GM12873 (cell line): Measurements from ENCODE around the gene OVAAL.

Experiments
- CTCF ChIP-seq: IDR thresholded peaks from 2 replicates; pipeline ENCODE4 v1.5.1; 2012; ENCODE audit warnings: low read depth, mild to moderate bottlenecking, moderate library complexity, low read length, control low read depth; ENCODE audit not compliant: insufficient read depth; ENCODE audit errors: missing control alignments

Gene OVAAL

DNA sequence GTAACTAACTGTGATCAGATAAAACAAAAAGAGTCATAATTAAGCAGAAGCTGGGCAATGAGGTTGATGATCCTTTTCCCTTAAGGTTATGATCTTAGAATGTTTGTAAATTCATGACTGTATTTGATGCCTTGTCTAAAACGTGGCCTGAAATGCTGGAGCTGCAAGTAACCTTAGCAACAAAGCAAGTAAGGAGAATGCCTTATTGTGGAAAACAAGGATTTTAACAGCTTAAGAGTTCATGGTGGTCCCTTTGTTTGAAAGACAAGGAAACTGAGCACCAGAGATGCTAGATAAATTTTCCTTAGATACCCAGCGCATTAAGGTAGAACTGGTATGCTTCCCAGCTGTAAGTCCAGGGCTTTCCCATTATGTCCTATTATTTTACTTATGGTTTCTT, 47.4 kb downstream of the OVAAL start:
- TF ChIP-seq CTCF, result no peak

DNA sequence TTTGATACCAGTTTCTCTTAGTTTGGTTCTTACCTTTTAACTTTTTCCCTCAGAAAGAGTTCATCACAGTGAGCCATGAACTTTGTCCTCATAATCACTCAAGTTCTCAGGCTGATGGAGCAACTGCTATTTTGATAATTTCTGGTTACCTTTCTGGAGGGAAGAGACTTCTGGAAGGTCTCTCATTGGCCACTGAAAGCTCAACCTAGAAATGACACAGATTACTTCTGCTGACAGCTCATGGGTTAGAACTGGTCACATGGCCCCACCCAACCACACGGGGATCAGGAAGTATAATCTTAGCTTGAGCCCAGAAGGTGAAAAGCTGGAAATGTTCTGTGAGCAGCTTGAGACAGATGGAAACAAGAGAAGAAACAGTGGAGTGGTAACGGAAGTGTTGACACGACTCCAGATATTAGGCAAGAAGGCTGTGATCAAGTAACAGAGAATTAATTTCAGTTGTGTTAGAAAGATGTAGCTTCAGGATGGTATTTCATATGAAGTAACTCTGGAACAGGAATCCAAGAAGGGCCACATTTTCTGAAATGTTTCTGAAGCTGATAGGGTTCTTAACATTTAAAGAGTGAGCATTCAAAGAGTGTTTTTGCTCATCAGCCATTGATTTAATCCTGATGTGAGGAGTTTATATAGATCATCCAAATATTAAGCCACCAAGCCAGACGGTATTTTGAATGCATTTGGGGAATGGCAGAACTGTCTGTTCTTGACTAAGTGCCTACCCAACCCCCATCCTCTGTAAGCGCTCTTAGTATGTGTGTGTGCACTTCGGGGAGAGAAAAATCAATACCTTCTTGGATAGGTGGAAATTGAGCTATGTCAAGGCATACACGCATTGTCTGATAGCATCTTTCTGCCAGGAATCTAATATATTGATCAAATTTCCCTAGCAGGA, 51.1 kb downstream of the OVAAL start:
- TF ChIP-seq CTCF, result no peak

GRCh38 chr1:180610556-180611015, 51.8 kb downstream of the OVAAL start:
- no peak for TF ChIP-seq CTCF

- no peak for TF ChIP-seq CTCF
These were observed 52.5 kb downstream of the OVAAL start for GRCh38 chr1:180611016-180611930.

GRCh38 chr1:180612632-180613031, 53.9 kb downstream of the OVAAL start:
- no peak for TF ChIP-seq CTCF

DNA sequence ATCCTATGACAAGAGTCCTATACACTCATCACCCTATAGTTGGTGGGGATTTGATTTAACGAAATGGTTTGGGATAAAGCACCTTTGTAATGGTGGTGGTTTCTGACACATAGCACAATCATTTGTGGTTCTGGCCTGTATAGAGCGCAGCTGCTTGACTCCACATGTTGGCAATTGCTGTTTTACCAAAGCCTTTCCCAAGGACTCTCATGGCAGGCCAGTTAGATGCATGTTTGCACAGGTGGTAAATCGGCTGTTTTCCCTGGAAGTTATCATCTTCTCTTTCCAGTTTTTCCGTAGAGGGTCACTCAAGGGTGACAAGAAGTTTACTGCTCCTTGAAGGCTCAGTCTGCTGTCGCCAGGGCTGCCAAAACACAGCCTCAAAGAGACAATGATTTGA, 56.0 kb downstream of the OVAAL start:
- no peak for TF ChIP-seq CTCF

DNA sequence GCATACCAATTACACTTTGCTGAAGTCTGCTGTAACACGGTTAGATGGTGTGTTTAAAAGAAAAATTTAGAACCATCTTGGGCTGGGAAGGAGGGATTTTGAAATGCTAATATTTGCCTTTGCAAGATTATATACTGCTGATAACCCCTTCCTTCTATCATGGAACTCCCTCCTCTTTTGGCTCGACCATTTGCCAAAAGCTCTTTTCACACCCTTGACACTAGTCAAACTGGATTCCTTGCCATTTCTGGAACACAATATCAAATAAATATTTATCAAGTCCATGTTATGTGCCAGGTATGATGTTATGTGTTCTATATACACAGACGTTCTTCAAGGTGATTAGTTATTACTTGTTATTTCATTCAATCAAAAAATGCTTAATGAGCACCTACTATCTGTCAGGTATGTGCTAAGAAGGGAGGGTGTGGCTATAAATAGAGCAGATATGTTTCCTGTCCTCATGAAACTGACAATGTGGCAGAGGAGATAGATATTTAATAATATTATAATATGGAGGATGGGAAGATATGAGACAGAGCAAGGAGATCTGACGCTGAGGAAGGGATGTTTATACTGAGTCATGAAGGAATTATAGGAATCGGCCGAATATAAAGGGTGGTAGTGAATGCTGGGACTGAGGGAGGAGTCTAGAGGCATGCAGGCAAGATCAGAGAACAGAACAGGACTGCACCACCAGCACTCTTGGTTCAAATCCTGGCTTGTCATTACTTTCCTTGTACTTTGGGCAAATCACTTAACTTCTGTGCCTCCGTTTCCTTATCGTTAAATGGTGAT, 56.9 kb downstream of the OVAAL start:
- TF ChIP-seq CTCF, result no peak
